ENCODE data around the gene FGFR2. TPM values are rescaled to one million over a fixed set of nuclear protein-coding genes. Genes with fewer than 3 reads are reported as not detected.

The FGFR2 gene
- total RNA-seq, 1 experiment from 2014 or later = 135 TPM

- no peak overlapping the region for H3K9ac ChIP-seq (ENCODE audit: extremely low read depth, insufficient read length, low read length)
- H3K23me2 ChIP-seq (ENCODE audit: insufficient read length, low read depth, low read length, poor library complexity, severe bottlenecking) = no peaks in the 10 kb centered on the region
- no peak overlapping the region for H4K8ac ChIP-seq (replicated peaks; ENCODE audit: insufficient read length, low read depth, low read length)
- no peak for TF ChIP-seq CTCF (conservative IDR thresholded peaks at IDR 0.05)
- Mint-ChIP-seq H3K27me3 (ENCODE audit: low read depth) (0 out of 2 replicates have a peak, but pooled peaks cover 2% of the 10 kb centered on the region), H3K27ac (peak overlapping the region in 2 of 3 experiments; percentile 12 to 90; a peak in 4 of 7 replicates), H3K36me3 (ENCODE audit: insufficient read depth in 1 of 3, low read depth in 3 of 3) (peaks cover 34 to 87% (median 74%) of the 10 kb centered on the region in 3 experiments), H3K9me3 (no peaks in the 10 kb centered on the region), H3K4me1 (peaks cover 71 to 80% of the 10 kb centered on the region in 2 experiments), H3K4me3 (no peak overlapping the region)
- no peak overlapping the region for H2BK20ac ChIP-seq (ENCODE audit: low read depth, low read length, poor library complexity, severe bottlenecking)
- no peak overlapping the region for H3K14ac ChIP-seq (ENCODE audit: insufficient read depth, low read length)
- H2AFZ ChIP-seq (ENCODE audit: low read length) = no peak overlapping the region
- no peak overlapping the region for H3K4me2 ChIP-seq (ENCODE audit: insufficient read depth, insufficient read length, low read length)
- H4K5ac ChIP-seq (ENCODE audit: insufficient read length, low read depth, low read length) = no peak overlapping the region
- peaks cover 19% of the 10 kb centered on the region; the same call in 1 of the 2 replicates for H3K79me2 ChIP-seq (ENCODE audit: insufficient read depth, low read length)
- H3K18ac ChIP-seq (ENCODE audit: insufficient read length, low read depth, low read length) = no peak overlapping the region
- peaks cover 3% of the 10 kb centered on the region for H3K79me1 ChIP-seq (ENCODE audit: insufficient read depth, low read depth, low read length, poor library complexity, severe bottlenecking)
- H2BK5ac ChIP-seq (ENCODE audit: insufficient read length, low read length) = no peak overlapping the region
- H4K91ac ChIP-seq (ENCODE audit: insufficient read length, low read depth, low read length) = no peak overlapping the region
- no peak overlapping the region for H2BK120ac ChIP-seq (ENCODE audit: low read depth, low read length, poor library complexity, severe bottlenecking)
- no peak overlapping the region for H2BK12ac ChIP-seq (ENCODE audit: insufficient read length, low read depth, low read length)
- no peak overlapping the region for H3K23ac ChIP-seq (ENCODE audit: insufficient read length, low read depth, low read length)
- no peak overlapping the region for H3K4ac ChIP-seq (ENCODE audit: low read depth, low read length)
- peaks cover 16% of the 10 kb centered on the region; the same call in 1 of the 2 replicates for H3K4me1 ChIP-seq (ENCODE audit: insufficient read depth, low read length)
- no peak overlapping the region for H3T11ph ChIP-seq (ENCODE audit: low read length)
- no peak overlapping the region for H2AK5ac ChIP-seq (ENCODE audit: insufficient read length, low read length)
- no peaks in the 10 kb centered on the region for H3K27me3 ChIP-seq (ENCODE audit: insufficient read depth, low read length)
- H3K56ac ChIP-seq (ENCODE audit: insufficient read length, low read depth, low read length) = no peak overlapping the region
- no peaks in the 10 kb centered on the region for H3K9me3 ChIP-seq (ENCODE audit: control insufficient read depth, low read depth, low read length)
- no peak overlapping the region for H2BK15ac ChIP-seq (ENCODE audit: low read depth, low read length)
- no peaks in the 10 kb centered on the region for H4K20me1 ChIP-seq (ENCODE audit: control insufficient read depth, insufficient read depth, insufficient read length)
- no peak for DNase-seq
- WGBS (ENCODE audit: extremely low coverage, insufficient read length, low lambda C conversion rate) = no CpG with 5 or more reads among the region's 8 CpGs
- no peak overlapping the region for H3K27ac ChIP-seq (ENCODE audit: insufficient read length, low read depth, low read length)
Observed at GRCh38 chr10:121536310-121536913, 61.8 kb downstream of the FGFR2 start.

Data from H9 (cell line).